Adrenal gland (tissue), 12 donors: ENCODE measurements around the gene IL36B. TPM values are rescaled to one million over a fixed set of nuclear protein-coding genes. Genes with fewer than 3 reads are reported as not detected.

Experiments
- DNase-seq, 7 donors: peaks; one replicate each; pipeline ENCODE4 v3.0.0-alpha.2; 2019 to 2020
- H3K27ac ChIP-seq, 5 donors: fragments of 200-600 bp; sonication (generic) in 4 of 5; 1 replicate in 3 of 5; 2 replicates in 2 of 5; pipeline versions ENCODE4 v1.5.1 to v1.8.0; 2016 to 2020; ENCODE audit warnings: mild to moderate bottlenecking in 1 of 5
- H3K27me3 ChIP-seq: fragments of 200-600 bp; 2 replicates; pipeline ENCODE4 v1.8.0; 2021
- H3K36me3 ChIP-seq, 2 donors: fragments of 200-600 bp; replicated peaks in 1 of 2; 1 replicate in 1 of 2; 2 replicates in 1 of 2; pipeline versions ENCODE4 v1.5.1 to v1.8.0; 2018 to 2022
- H3K4me1 ChIP-seq, 2 donors: fragments of 200-600 bp; replicated peaks in 1 of 2; 1 replicate in 1 of 2; 2 replicates in 1 of 2; pipeline versions ENCODE4 v1.5.1 to v1.8.0; 2018 to 2021
- H3K4me3 ChIP-seq, 4 donors: fragments of 200-600 bp; sonication (generic) in 3 of 4; one replicate each; pipeline ENCODE4 v1.5.1; 2016 to 2018
- H3K9me3 ChIP-seq, 3 donors: fragments of 200-600 bp; sonication (generic) in 1 of 3; replicated peaks in 1 of 3; 1 replicate in 2 of 3; 2 replicates in 1 of 3; pipeline versions ENCODE4 v1.5.1 to v1.8.0; 2016 to 2021
- CTCF ChIP-seq, 6 experiments: fragments of 450-650 bp in 4 of 6; fragments of 200-600 bp in 2 of 6; sonication (generic) in 1 of 6; IDR thresholded peaks; 1 replicate in 5 of 6; 2 replicates in 1 of 6; pipeline versions ENCODE4 v1.5.1 to v1.8.0; 2016 to 2021; ENCODE audit warnings: antibody characterized with exemption in 6 of 6, mild to moderate bottlenecking in 2 of 6, moderate library complexity in 1 of 6
- POLR2A ChIP-seq, 2 donors: fragments of 450-650 bp; IDR thresholded peaks; one replicate each; pipeline ENCODE4 v1.6.1; 2017; ENCODE audit warnings: antibody characterized with exemption in 2 of 2, mild to moderate bottlenecking in 2 of 2, moderate library complexity in 1 of 2
- WGBS, 4 donors: extraction: QIAGEN DNeasy Blood & Tissue Kit in 2 of 4; methylation state at CpG; one replicate each; pipeline versions ENCODE4 v1.1.5 to v1.1.7; 2013 to 2017; 5-methylcytosine and 5-hydroxymethylcytosine counted together
- intact Hi-C, 2 donors: fragments of 100-400 bp; cut with DNase I; formaldehyde crosslinking; loops; one replicate each; pipeline versions ENCODE4 v1.14.1 to v1.15.0; 2022 to 2023
- polyA plus RNA-seq, 3 donors: library from polyadenylated mRNA; stranded (reverse); fragments of 200-250 nt in 2 of 3; fragments of 350-450 nt in 1 of 3; fragmentation: Illumina TruSeq in 1 of 3; extraction: RNeasy Lipid Tissue Mini Kit (QIAGEN cat#74804) in 1 of 3; gene quantifications; one replicate each; pipeline ENCODE4 v1.2.3, GENCODE V29; 2013 to 2014
- total RNA-seq, 9 donors: library from RNA; depleted of rRNA in 4 of 9; stranded (reverse); fragments of >200 nt in 4 of 9; fragments of 120-200 nt in 1 of 9; fragmentation: NEBNext Ultra II Directional in 1 of 9; extraction: Animal tissue kit (Norgen Biotek cat#: 25700) in 1 of 9; gene quantifications; one replicate each; pipeline versions ENCODE4 v1.1.0 to v1.2.4, GENCODE V29; 2013 to 2023
- donor health status: healthy with polysubstance abuse.
- donor health status: Bipolar disorder and iron deficiency.
- donor health status: DM: yes; HTN: yes; CAD: no.
- donor health status: DM: no; HTN: no; CAD: no.
- donor health status: DM: no; HTN: no; CAD: no.
- donor health status: DM: yes; HTN: yes; CAD: no.

IL36B gene
- total and polyA plus RNA-seq, 12 donors = not detected

- H3K27ac ChIP-seq = no peak overlapping the region
- 60 to 73% (median 64%) methylated on average over 2 of the region's 2 CpGs for WGBS, 4 donors
Measured at GRCh38 chr2:113081488-113082210, 29.0 kb upstream of the IL36B start.

GRCh38 chr2:113080134-113080533 lies 27.5 kb upstream of the IL36B start:
- intact Hi-C loops = loop anchor here (2.0 to 10.0 kb wide), 5 partner anchors 47 to 295 kb away; partner anchors contain the start of gene IL1RN (in 1 of the 2)

More at GRCh38 chr2:113081488-113082210, 29.0 kb upstream of the IL36B start:
- H3K27me3 ChIP-seq = no peaks in the 10 kb centered on the region
- intact Hi-C loops = loop anchor here (2.0 to 10.0 kb wide), 5 partner anchors 46 to 293 kb away; partner anchors contain the start of gene IL1RN (in 1 of the 2)
- no peaks in the 10 kb centered on the region for H3K9me3 ChIP-seq
- H3K4me3 ChIP-seq = no peak overlapping the region
- no peak for DNase-seq
- no peaks in the 10 kb centered on the region for H3K36me3 ChIP-seq
- H3K4me1 ChIP-seq = no peaks in the 10 kb centered on the region
- no peak for TF ChIP-seq CTCF (IDR thresholded peaks at IDR 0.05)
- TF ChIP-seq POLR2A (IDR thresholded peaks at IDR 0.05) = no peak

GRCh38 chr2:113079131-113079530 lies 26.5 kb upstream of the IL36B start:
- H3K36me3 ChIP-seq = no peaks in the 10 kb centered on the region
- DNase-seq = no peak
- TF ChIP-seq CTCF (IDR thresholded peaks at IDR 0.05) = no peak
- TF ChIP-seq POLR2A (IDR thresholded peaks at IDR 0.05) = no peak
- no peaks in the 10 kb centered on the region for H3K4me1 ChIP-seq
- H3K4me3 ChIP-seq = no peak overlapping the region
- H3K27me3 ChIP-seq = no peaks in the 10 kb centered on the region
- intact Hi-C loops = no loop called here
- no peak overlapping the region for H3K27ac ChIP-seq
- no peaks in the 10 kb centered on the region for H3K9me3 ChIP-seq
- 73 to 83% (median 76%) methylated on average over 3 to 4 of the region's 4 CpGs for WGBS, 4 donors

More at GRCh38 chr2:113080134-113080533, 27.5 kb upstream of the IL36B start:
- H3K27me3 ChIP-seq = no peaks in the 10 kb centered on the region
- H3K9me3 ChIP-seq = no peaks in the 10 kb centered on the region
- TF ChIP-seq POLR2A (IDR thresholded peaks at IDR 0.05) (no peak), CTCF (IDR thresholded peaks at IDR 0.05) (peak; percentile 46 to 72 (median 66))
- peak; percentile 35 to 65 (median 51) for DNase-seq
- 29 to 38% (median 32%) methylated on average over 8 to 9 of the region's 9 CpGs for WGBS, 4 donors
- no peaks in the 10 kb centered on the region for H3K4me1 ChIP-seq
- no peaks in the 10 kb centered on the region for H3K36me3 ChIP-seq
- no peak overlapping the region for H3K4me3 ChIP-seq
- H3K27ac ChIP-seq = no peak overlapping the region

- H3K36me3 ChIP-seq = no peaks in the 10 kb centered on the region
- no peak overlapping the region for H3K27ac ChIP-seq
- 47 to 67% (median 58%) methylated on average over 6 of the region's 6 CpGs for WGBS, 4 donors
- no peak for TF ChIP-seq CTCF (IDR thresholded peaks at IDR 0.05)
- TF ChIP-seq POLR2A (IDR thresholded peaks at IDR 0.05) = no peak
- no peaks in the 10 kb centered on the region for H3K9me3 ChIP-seq
- DNase-seq = no peak
- no peak overlapping the region for H3K4me3 ChIP-seq
- intact Hi-C loops = no loop called here
- no peaks in the 10 kb centered on the region for H3K4me1 ChIP-seq
- no peaks in the 10 kb centered on the region for H3K27me3 ChIP-seq
Measured at GRCh38 chr2:113078350-113078839, 25.7 kb upstream of the IL36B start.
